AG09319 (cell line): Measurements from ENCODE around the gene CEBPG.

Experiments used
- DNase-seq: peaks from one replicate; pipeline ENCODE4 v3.0.0-alpha.2; 2010; ENCODE audit warnings: low read depth; ENCODE audit errors: extremely low read depth
- TF ChIP-seq, protein P1 (sequence below): IDR thresholded peaks from 2 replicates; pipeline ENCODE4 v1.5.1; 2011; ENCODE audit warnings: low read depth, mild to moderate bottlenecking, inconsistent platforms, low read length, moderate library complexity

Gene CEBPG

DNA sequence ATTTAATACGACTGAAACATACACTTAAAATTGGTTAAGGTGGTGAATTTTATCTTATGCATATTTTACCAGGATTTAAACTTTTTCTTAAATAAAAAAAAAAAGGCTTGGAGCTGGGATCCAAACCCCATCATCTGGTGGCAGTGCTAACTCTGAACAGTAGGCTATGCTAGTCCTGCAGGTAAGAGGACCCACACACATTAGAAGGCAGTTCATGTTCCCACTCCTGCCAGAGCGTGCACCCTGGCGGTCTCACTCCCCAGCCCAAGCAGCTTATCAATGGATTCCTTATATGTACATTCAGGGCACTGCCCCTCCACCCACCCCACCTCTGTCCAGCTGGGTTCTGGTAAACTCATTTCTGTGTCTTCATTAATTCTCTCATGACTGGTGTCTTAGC is 39.9 kb upstream of the CEBPG start:
- TF ChIP-seq, protein P1, sequence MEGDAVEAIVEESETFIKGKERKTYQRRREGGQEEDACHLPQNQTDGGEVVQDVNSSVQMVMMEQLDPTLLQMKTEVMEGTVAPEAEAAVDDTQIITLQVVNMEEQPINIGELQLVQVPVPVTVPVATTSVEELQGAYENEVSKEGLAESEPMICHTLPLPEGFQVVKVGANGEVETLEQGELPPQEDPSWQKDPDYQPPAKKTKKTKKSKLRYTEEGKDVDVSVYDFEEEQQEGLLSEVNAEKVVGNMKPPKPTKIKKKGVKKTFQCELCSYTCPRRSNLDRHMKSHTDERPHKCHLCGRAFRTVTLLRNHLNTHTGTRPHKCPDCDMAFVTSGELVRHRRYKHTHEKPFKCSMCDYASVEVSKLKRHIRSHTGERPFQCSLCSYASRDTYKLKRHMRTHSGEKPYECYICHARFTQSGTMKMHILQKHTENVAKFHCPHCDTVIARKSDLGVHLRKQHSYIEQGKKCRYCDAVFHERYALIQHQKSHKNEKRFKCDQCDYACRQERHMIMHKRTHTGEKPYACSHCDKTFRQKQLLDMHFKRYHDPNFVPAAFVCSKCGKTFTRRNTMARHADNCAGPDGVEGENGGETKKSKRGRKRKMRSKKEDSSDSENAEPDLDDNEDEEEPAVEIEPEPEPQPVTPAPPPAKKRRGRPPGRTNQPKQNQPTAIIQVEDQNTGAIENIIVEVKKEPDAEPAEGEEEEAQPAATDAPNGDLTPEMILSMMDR, result no peak

DNA sequence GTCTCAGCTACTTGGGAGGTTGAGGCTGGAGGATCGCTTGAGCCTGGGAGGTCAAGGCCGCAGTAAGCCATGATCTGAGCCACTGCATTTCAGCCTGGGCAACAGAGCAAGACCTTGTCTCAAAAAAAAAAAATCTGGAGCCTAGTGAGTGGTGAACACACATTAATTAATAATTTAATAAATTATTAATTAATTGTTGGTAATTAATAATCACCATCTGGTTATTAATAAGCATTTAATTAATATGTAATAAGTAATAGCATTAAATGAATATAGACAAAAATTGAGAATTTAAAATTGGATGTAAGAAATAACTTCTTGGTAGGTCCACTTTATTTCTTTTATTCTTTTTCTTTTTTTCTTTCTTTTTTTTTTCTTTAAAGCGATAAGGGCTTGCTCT is 39.2 kb upstream of the CEBPG start:
- TF ChIP-seq, protein P1, result no peak
- DNase-seq, result no peak

More for the DNA sequence above, 39.9 kb upstream of the CEBPG start:
- no peak for DNase-seq

DNA sequence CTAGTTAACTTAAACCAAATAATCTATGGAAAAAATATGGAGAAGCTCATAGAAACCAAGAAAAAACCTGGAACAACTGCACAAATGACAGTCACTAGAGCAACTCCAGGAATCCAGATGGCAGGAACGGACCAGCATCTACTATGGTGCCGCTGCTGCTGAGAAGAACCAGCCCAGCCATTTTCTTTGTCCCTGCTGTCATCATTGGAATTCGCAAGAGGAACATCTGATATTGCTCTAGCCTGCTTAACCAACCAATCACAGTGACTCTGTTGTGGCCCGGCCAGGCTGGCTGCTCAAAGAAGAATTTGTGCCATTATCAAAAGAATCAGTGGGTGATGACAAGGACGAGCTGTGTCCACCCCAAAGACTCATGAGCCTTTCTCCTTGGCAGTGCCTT is 38.1 kb upstream of the CEBPG start:
- TF ChIP-seq, protein P1, result no peak
- no peak for DNase-seq

DNA sequence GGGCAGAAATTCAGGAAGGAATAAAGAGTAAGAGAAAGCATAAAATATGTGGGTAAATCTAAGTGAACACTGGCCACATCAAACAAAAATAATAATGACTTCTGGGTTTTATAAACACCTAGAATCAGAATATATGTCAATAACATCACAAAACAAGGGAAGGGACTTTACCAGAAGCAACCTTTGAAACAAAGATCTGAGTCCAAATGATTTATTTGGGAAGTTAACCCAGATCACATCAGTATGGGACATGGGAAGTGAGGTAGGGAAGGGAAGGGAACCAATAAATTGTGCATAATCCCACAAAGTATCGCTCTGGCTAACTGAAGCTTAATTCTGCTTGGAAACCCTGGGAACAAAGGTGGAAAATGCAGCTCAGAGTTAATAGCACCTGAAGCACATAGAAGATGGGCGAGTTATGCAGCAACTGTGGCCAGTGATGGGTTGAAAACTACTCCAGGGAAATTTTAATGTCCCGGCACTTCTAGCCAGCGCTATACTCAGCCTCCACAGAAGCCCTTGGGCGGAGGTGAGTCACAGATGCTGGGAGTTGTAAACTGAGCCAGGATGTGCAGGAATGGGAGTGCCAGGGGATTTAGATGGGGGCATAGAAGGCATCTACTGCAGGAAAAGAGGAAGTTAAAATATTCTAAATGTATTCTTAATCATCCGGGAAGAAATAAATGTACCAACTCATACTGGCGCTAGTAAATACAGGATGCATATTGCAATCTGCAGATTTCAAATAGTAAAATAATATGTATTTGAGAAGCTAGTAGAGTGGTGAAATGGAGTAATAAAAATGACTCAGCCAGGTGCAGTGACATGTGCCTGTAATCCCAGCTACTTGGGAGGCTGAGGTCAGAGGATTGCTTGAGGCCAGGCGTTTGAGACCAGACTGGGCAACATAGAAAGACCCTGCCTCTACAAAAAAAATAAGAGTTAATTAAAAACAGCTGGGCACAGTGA is 34.2 kb upstream of the CEBPG start:
- no peak for DNase-seq
- TF ChIP-seq, protein P1, result no peak

DNA sequence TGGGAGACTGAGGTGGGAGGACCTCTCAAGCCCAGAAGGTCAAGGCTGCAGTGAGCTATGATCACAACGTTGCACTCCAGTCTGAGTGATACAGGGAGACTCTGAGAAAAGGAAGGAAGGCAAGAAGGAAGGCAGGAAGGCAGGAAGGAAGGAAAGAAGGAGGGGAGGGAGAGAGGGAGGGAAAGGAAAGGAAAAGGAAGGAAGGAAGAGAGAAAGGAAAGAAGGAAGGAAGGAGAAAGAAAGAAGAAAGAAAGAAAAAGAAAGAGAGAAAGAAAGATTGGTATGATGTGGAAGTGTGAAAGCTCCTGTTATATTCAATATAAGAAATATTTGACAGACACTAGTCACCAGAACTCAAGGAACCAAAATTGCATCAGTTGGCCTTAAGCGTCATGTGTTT is 32.5 kb upstream of the CEBPG start:
- TF ChIP-seq, protein P1, result no peak
- no peak for DNase-seq

DNA sequence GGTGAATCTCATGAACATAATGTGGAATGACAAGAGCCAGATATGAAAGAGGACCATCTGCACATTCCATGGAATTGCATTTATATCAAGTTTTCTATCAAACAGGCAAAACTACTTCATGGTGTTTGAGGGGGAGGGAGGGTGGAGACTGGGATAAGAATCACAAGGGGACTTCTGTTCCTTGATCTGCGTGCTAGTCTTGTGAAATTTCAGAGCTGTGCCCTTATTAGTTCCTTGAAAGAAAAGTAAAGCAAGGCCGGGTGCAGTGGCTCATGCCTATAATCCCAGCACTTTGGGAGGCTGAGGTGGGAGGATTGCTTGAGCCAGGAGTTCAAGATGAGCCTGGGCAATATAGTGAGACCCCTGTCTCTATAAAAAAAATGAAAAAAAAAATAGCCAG is 30.2 kb upstream of the CEBPG start:
- DNase-seq, result no peak
- TF ChIP-seq, protein P1, result no peak

DNA sequence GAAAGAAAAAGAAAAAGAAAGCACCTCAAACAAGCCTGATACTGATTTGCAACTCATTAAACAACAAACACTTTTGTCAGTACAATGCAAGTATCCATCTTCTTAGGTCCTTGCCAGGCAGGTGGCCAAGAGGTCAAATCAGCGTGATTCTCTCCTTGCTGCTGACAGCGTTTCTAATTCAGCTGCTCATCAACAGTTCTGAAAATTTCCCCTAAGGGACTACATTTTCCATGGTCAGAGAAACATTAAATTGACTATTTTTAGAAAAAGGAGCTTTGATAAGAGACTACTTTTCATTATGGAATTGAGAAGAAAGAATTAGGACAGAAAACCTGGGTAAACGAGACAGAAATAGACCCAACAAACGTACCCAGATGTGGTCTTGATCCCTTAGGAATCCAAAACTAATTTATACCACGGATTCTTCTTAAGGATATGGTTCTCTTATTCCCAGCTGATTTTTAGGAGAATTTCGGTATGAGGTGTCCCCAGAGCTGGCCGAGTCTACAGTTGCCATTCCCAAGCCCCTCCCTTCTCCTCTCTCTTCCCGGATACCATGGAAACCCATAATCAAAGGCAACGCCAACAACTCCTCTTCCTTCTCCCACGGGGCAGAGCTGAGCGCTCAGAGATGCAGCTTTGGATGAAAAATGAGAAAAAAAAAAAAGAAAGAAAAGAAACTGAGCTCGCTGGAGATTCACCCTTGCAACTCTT is 29.5 kb upstream of the CEBPG start:
- TF ChIP-seq, protein P1, result no peak
- no peak for DNase-seq
